HG02938 (cell line): ENCODE results near the gene PDXK.

Experiments
- ATAC-seq: cut with Tn5 transposase; IDR thresholded peaks from one replicate; pipeline ENCODE4 v1.9.1; 2021; ENCODE audit warnings: mild to moderate bottlenecking, moderate library complexity; ENCODE audit not compliant: unreplicated experiment

Gene PDXK

DNA sequence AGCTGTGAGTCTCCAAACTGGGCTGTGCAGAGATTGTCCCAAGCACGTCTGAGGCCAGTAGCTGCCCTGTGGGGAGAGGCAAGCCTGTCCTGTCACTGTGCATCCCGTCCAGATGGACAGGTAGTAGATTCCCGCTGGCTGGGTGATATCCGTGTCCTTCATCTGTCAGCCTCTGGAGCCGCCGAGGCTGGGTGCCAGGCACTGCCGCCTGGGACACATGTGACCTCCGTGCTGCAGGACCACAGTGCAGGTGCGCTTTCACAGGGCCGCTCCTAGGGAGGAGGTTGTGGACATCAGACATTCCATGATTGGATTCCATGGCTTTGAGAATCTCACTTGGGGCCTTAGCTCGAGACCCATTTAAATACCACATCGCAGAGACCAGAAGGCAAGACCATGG, 4.7 kb downstream of the PDXK start:
- ATAC-seq = no peak

GRCh38 chr21:43726686-43727518, 8.0 kb downstream of the PDXK start:
- no peak for ATAC-seq

DNA sequence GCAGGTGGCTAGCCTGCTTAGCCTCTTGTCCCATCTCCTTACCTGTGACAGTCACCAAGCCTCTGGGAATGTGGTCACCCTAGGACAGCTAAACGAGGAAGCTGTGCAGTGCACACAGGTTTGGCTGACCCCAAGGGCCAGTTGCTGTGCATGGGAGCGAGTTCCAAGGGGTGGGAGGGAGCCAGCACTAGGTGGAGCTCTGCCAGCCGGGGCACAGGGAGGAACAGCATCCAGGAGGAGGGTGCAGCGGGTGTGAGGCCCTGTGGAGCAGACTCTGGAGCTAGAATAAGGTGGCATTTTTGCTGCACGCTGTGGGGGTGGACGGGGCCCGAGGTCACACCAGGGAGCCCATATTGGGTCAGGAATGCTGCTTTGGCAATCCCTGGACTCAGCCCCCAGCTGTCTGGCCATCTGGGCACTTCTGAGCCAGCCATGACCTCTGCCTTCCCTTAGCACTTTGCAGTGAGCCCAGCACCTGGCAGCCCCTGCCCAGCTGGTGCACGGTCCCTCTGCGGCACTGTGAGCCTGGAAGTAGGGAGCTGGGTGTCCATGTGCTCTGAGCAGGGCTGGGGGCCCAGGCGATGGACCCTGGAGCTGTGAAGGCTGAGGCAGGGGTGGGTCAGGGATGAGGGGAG, 8.7 kb downstream of the PDXK start:
- no peak for ATAC-seq

- ATAC-seq = no peak
Observed at GRCh38 chr21:43728154-43728466, 9.2 kb downstream of the PDXK start.

GRCh38 chr21:43728467-43729390, 9.8 kb downstream of the PDXK start:
- peak; percentile 67 for ATAC-seq

DNA sequence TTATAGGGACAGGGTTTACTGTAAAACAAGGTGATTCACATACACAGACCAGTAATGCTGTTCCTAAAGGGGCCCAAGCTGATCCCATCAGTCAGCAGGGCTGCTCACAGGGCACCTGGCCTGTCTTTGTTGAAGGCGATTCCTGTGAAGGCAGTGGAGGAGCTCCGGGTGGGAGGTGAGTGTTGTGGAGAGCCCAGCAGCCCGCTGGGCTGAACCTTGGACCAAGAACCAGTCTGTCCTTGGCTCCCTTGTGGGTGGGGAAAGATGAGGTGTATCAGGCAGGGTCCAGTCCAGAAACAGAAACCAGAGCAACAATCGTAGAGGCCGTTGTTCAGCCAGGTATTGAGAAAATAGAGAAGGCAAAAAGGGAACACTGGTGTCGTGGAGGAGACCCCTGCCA, 12.5 kb downstream of the PDXK start:
- no peak for ATAC-seq

DNA sequence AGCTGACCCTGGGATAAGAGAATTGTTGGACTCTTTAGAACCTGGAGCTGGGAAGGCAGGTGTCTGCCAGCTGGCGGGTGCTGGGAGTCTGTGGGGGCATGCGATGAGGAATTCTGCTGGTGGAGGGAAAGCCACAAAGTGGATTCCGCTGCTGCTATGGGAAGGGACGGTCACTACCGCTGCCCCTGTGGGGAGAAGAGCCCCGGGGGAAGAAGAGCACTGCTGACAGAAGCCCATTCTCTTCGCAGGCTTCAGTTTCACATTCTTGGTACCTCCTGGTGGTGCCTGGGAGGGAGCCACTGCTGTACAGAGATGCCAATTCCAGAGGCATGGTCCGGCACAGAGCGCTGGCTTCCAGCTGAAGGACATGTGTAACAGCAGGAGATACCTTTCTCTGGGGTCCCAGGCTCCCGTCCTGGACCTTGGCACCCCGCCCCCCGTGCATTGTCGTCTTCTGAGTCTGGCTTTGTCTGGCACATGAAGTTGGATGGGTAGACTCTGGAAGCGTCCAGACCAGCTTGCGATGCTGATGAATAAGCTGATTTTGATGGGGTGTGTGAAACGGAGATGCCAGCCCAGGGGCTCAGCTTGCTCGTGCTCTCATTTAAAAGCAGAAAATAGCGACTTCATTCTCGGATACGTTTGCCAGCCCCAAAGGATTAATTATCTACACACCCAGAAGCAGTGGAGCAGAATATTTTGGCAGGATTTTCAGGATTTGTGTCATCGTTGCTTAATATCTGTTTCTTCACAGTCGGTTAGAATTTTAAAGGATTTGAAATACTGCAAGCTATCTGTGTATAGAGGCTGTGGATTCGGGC, 13.2 kb downstream of the PDXK start:
- no peak for ATAC-seq

GRCh38 chr21:43733060-43733459, 14.1 kb downstream of the PDXK start:
- no peak for ATAC-seq

- ATAC-seq = no peak
Observed at GRCh38 chr21:43733529-43734071, 14.7 kb downstream of the PDXK start.

DNA sequence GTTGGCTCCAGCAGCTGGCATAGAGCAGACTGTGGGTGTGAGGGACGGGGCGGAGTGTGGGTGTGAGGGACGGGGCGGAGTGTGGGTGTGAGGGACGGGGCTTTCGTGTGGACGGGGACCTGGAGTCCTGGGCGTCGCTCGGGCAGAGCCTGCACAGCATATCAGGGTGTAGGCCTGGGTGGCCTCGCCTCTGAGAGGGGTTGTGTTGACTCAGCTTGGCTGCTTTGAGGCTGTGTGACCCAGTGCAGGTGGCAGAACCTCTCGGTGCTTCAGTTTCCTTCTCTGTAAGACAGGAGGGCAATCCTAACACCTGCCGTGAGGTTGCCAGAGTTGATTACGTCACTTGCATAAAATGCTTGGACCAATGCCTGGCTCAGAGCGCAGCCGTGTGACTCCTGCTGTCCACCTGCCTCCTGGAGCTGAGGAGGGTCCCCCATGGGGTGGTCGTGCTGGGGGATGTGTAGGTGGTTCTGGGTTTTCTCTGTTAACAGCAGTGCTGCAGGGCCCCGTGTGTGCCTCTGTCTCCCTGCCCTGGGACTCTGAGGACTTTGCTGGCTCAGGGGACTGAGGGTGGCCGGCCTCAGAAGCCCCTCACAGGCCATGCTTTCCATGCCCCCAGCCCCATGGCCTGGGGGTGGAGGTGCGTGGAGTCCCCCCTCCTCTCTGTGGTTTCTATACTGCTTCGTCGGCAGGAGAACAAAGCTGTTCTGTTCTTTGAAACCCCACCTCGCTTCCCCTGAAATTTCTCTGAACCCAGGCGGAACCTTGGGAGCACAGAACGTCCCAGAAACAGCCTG, 15.4 kb downstream of the PDXK start:
- ATAC-seq = no peak

DNA sequence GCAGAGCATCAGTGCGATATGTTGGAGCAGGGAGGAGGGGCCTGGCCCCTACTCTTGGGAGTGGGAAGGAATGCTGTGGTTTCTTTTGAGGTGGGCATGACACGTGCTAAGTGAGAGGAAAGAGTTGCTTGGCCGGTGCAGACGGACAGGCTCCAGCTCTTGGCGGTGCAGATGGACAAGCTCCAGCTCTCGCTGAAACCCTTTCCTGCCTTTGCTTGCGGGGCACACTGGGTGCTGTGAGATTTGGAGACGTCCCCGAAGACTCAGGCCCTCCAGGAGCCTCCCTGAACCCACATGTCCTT, 15.9 kb downstream of the PDXK start:
- no peak for ATAC-seq

GRCh38 chr21:43735236-43736091, 16.5 kb downstream of the PDXK start:
- no peak for ATAC-seq

GRCh38 chr21:43736224-43736883, 17.4 kb downstream of the PDXK start:
- ATAC-seq = no peak

- no peak for ATAC-seq
Observed at GRCh38 chr21:43737158-43737950, 18.4 kb downstream of the PDXK start.

GRCh38 chr21:43739621-43740435, 20.9 kb downstream of the PDXK start:
- no peak for ATAC-seq

- no peak for ATAC-seq
Observed at GRCh38 chr21:43740497-43741156, 21.7 kb downstream of the PDXK start.
